OCI-LY3 (cell line): ENCODE measurements around the gene COG2.

ENCODE experiments used
- H2AFZ ChIP-seq: fragments of 200-600, 300-600 bp; shearing (Covaris generic); 2 replicates; pipeline ENCODE4 v1.6.0; 2014; ENCODE audit warnings: antibody characterized with exemption, low read depth, low read length
- H3K27ac ChIP-seq: fragments of 200-600, 300-600 bp; sonication (generic); 2 replicates; pipeline ENCODE4 v1.5.1; 2014; ENCODE audit warnings: mild to moderate bottlenecking, low read length, moderate library complexity, mixed read lengths
- H3K27me3 ChIP-seq: fragments of 200-600, 300-600 bp; sonication (generic); 2 replicates; pipeline ENCODE4 v1.6.1; 2014; ENCODE audit warnings: low read depth, low read length, mixed read lengths
- H3K36me3 ChIP-seq: fragments of 200-600, 300-600 bp; sonication (generic); replicated peaks from 2 replicates; pipeline ENCODE3; 2014; ENCODE audit warnings: low read depth, low read length, mixed read lengths
- H3K4me1 ChIP-seq: fragments of 300-600, 200-600 bp; sonication (generic); 2 replicates; pipeline ENCODE4 v1.6.1; 2014; ENCODE audit warnings: low read length, mixed read lengths
- H3K4me2 ChIP-seq: fragments of 200-600, 300-600 bp; sonication (generic); 2 replicates; pipeline ENCODE4 v1.6.1; 2014; ENCODE audit warnings: low read length, mixed read lengths
- H3K4me3 ChIP-seq: fragments of 300-600, 200-600 bp; sonication (generic); 2 replicates; pipeline ENCODE4 v1.5.1; 2014; ENCODE audit warnings: antibody characterized with exemption, mild to moderate bottlenecking, low read length, moderate library complexity
- H3K79me2 ChIP-seq: fragments of 300-600, 200-600 bp; shearing (Covaris generic); 2 replicates; pipeline ENCODE4 v1.6.1; 2014; ENCODE audit warnings: mild to moderate bottlenecking, low read length, mixed read lengths
- H3K9ac ChIP-seq: fragments of 300-600, 200-600 bp; shearing (Covaris generic); 2 replicates; pipeline ENCODE4 v1.6.0; 2014; ENCODE audit warnings: mild to moderate bottlenecking, low read length, moderate library complexity
- H3K9me3 ChIP-seq: fragments of 200-600, 300-600 bp; shearing (Covaris generic); 2 replicates; pipeline ENCODE4 v1.6.1; 2014; ENCODE audit warnings: low read length, mixed read lengths; ENCODE audit not compliant: insufficient read depth
- H4K20me1 ChIP-seq: fragments of 200-600, 300-600 bp; sonication (generic); 2 replicates; pipeline ENCODE4 v1.6.1; 2016; ENCODE audit warnings: low read length, mixed read lengths; ENCODE audit not compliant: insufficient read depth
- CTCF ChIP-seq: fragments of 200-600, 300-600 bp; sonication (generic); IDR thresholded peaks from 2 replicates; pipeline ENCODE4 v1.5.1; 2014; ENCODE audit warnings: antibody characterized with exemption, low read length, low read depth
- EZH2phosphoT487 ChIP-seq: fragments of 200-600 bp; shearing (Covaris generic); IDR thresholded peaks from 2 replicates; pipeline ENCODE4 v1.6.1; 2018; ENCODE audit warnings: antibody characterized with exemption, mixed run types, low read depth

COG2 gene

GRCh38 chr1:230642263-230642959 is at the start of gene COG2:
Gene COG2 (plus strand): TSS chr1:230642481. CDS start chr1:230642607, 126 bp downstream.
- Histone ChIP-seq H3K27ac (peak within 1 kb of the TSS; percentile 51), H2AFZ (peak within 1 kb of the TSS; percentile 95), H3K4me3 (peak within 1 kb of the TSS; percentile 92), H3K4me1 (peaks cover 20% of the 10 kb centered on the region), H3K79me2 (peaks cover 51% of the 10 kb centered on the region), H4K20me1 (peaks cover 18% of the 10 kb centered on the region), H3K9ac (peak within 1 kb of the TSS; percentile 71), H3K27me3 (peaks cover 24% of the 10 kb centered on the region), H3K36me3 (no peaks in the 10 kb centered on the region), H3K4me2 (peak within 1 kb of the TSS; percentile 76), H3K9me3 (no peaks in the 10 kb centered on the region)
- no peak for TF ChIP-seq EZH2phosphoT487
- TF ChIP-seq CTCF, result peak; percentile 92

GRCh38 chr1:230592848-230593414 is 49.4 kb upstream of the COG2 start:
- H3K4me3 ChIP-seq, result no peak overlapping the region
- no peaks in the 10 kb centered on the region for H3K36me3 ChIP-seq
- H3K9ac ChIP-seq, result no peak overlapping the region
- H3K27ac ChIP-seq, result no peak overlapping the region
- H3K79me2 ChIP-seq, result no peaks in the 10 kb centered on the region
- no peaks in the 10 kb centered on the region for H4K20me1 ChIP-seq
- no peaks in the 10 kb centered on the region for H3K4me1 ChIP-seq
- H3K9me3 ChIP-seq, result no peaks in the 10 kb centered on the region
- no peak overlapping the region for H2AFZ ChIP-seq
- TF ChIP-seq CTCF (no peak), EZH2phosphoT487 (no peak)
- peaks cover 53% of the 10 kb centered on the region for H3K27me3 ChIP-seq
- H3K4me2 ChIP-seq, result no peak overlapping the region

GRCh38 chr1:230594214-230594773 is 48.0 kb upstream of the COG2 start:
- no peak overlapping the region for H3K9ac ChIP-seq
- no peaks in the 10 kb centered on the region for H3K9me3 ChIP-seq
- peaks cover 56% of the 10 kb centered on the region for H3K27me3 ChIP-seq
- H4K20me1 ChIP-seq, result no peaks in the 10 kb centered on the region
- no peak overlapping the region for H3K4me2 ChIP-seq
- H3K27ac ChIP-seq, result no peak overlapping the region
- H3K4me3 ChIP-seq, result no peak overlapping the region
- no peak overlapping the region for H2AFZ ChIP-seq
- H3K79me2 ChIP-seq, result no peaks in the 10 kb centered on the region
- TF ChIP-seq EZH2phosphoT487 (no peak), CTCF (no peak)
- H3K36me3 ChIP-seq, result no peaks in the 10 kb centered on the region
- no peaks in the 10 kb centered on the region for H3K4me1 ChIP-seq

GRCh38 chr1:230595181-230595580 is 47.1 kb upstream of the COG2 start:
- no peak overlapping the region for H3K4me2 ChIP-seq
- H3K27ac ChIP-seq, result no peak overlapping the region
- H3K27me3 ChIP-seq, result peaks cover 51% of the 10 kb centered on the region
- H3K4me1 ChIP-seq, result no peaks in the 10 kb centered on the region
- no peak overlapping the region for H3K4me3 ChIP-seq
- H3K79me2 ChIP-seq, result no peaks in the 10 kb centered on the region
- no peak for TF ChIP-seq CTCF
- no peak for TF ChIP-seq EZH2phosphoT487
- no peaks in the 10 kb centered on the region for H3K36me3 ChIP-seq
- H2AFZ ChIP-seq, result no peak overlapping the region
- no peaks in the 10 kb centered on the region for H4K20me1 ChIP-seq
- H3K9ac ChIP-seq, result no peak overlapping the region
- H3K9me3 ChIP-seq, result no peaks in the 10 kb centered on the region
